Measurements from ENCODE around the gene MORN2.

The MORN2 gene

GRCh38 chr2:38873763-38874162 is 2.0 kb upstream of the MORN2 start:
- TF ChIP-seq POLR2AphosphoS5 (IDR thresholded peaks at IDR 0.05; ENCODE audit: low read depth, low read length) (no peak), FOXP2 (optimal IDR thresholded peaks at IDR 0.05; ENCODE audit: borderline replicate concordance, extremely low read depth, extremely low read length, insufficient read depth) (no peak), SIN3A (IDR thresholded peaks at IDR 0.05; ENCODE audit: borderline replicate concordance, insufficient read depth, low read length) (no peak), TAF1 (IDR thresholded peaks at IDR 0.05; ENCODE audit: borderline replicate concordance, insufficient read depth, low read length) (no peak)
- TF ChIP-seq, protein P1, sequence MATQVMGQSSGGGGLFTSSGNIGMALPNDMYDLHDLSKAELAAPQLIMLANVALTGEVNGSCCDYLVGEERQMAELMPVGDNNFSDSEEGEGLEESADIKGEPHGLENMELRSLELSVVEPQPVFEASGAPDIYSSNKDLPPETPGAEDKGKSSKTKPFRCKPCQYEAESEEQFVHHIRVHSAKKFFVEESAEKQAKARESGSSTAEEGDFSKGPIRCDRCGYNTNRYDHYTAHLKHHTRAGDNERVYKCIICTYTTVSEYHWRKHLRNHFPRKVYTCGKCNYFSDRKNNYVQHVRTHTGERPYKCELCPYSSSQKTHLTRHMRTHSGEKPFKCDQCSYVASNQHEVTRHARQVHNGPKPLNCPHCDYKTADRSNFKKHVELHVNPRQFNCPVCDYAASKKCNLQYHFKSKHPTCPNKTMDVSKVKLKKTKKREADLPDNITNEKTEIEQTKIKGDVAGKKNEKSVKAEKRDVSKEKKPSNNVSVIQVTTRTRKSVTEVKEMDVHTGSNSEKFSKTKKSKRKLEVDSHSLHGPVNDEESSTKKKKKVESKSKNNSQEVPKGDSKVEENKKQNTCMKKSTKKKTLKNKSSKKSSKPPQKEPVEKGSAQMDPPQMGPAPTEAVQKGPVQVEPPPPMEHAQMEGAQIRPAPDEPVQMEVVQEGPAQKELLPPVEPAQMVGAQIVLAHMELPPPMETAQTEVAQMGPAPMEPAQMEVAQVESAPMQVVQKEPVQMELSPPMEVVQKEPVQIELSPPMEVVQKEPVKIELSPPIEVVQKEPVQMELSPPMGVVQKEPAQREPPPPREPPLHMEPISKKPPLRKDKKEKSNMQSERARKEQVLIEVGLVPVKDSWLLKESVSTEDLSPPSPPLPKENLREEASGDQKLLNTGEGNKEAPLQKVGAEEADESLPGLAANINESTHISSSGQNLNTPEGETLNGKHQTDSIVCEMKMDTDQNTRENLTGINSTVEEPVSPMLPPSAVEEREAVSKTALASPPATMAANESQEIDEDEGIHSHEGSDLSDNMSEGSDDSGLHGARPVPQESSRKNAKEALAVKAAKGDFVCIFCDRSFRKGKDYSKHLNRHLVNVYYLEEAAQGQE (IDR thresholded peaks at IDR 0.05; ENCODE audit: insufficient read depth in 1 of 2, low read depth in 2 of 2, low read length in 2 of 2) = no peak

- TF ChIP-seq POLR2AphosphoS5 (IDR thresholded peaks at IDR 0.05; ENCODE audit: low read depth, low read length) (no peak), FOXP2 (optimal IDR thresholded peaks at IDR 0.05; ENCODE audit: borderline replicate concordance, extremely low read depth, extremely low read length, insufficient read depth) (no peak), SIN3A (IDR thresholded peaks at IDR 0.05; ENCODE audit: borderline replicate concordance, insufficient read depth, low read length) (no peak), TAF1 (IDR thresholded peaks at IDR 0.05; ENCODE audit: borderline replicate concordance, insufficient read depth, low read length) (no peak)
- TF ChIP-seq, protein P1 (IDR thresholded peaks at IDR 0.05; ENCODE audit: insufficient read depth in 1 of 2, low read depth in 2 of 2, low read length in 2 of 2) = no peak
Measured at GRCh38 chr2:38875227-38875575, 575 bp upstream of the MORN2 start.

DNA sequence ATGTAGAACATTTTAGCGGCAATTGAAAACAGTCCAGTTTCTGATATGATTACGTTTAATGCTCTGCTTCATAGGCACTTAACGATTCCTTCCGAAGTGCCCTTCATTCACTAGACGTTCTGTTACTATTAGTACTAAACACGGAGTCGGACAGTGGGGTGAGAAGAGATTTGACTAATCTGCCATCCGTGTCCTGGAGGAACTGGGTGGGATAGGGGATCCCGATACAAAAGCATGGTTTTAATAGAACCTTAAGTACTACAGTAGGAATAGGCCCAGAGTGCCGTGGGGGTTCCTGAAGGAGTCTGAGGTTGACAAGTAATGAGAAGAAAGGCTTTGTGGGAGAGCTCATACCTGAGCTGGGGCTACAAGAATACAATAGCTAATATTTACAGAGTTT is 631 bp downstream of the MORN2 start:
- TF ChIP-seq, protein P1 (IDR thresholded peaks at IDR 0.05; ENCODE audit: insufficient read depth in 1 of 2, low read depth in 2 of 2, low read length in 2 of 2) = no peak
- TF ChIP-seq FOXP2 (optimal IDR thresholded peaks at IDR 0.05; ENCODE audit: borderline replicate concordance, extremely low read depth, extremely low read length, insufficient read depth) (no peak), TAF1 (IDR thresholded peaks at IDR 0.05; ENCODE audit: borderline replicate concordance, insufficient read depth, low read length) (no peak), POLR2AphosphoS5 (IDR thresholded peaks at IDR 0.05; ENCODE audit: low read depth, low read length) (no peak), SIN3A (IDR thresholded peaks at IDR 0.05; ENCODE audit: borderline replicate concordance, insufficient read depth, low read length) (no peak)

GRCh38 chr2:38886063-38886462 is 10.3 kb downstream of the MORN2 start:
- TF ChIP-seq SIN3A (IDR thresholded peaks at IDR 0.05; ENCODE audit: borderline replicate concordance, insufficient read depth, low read length) (no peak), TAF1 (IDR thresholded peaks at IDR 0.05; ENCODE audit: borderline replicate concordance, insufficient read depth, low read length) (no peak), POLR2AphosphoS5 (IDR thresholded peaks at IDR 0.05; ENCODE audit: low read depth, low read length) (no peak), FOXP2 (optimal IDR thresholded peaks at IDR 0.05; ENCODE audit: borderline replicate concordance, extremely low read depth, extremely low read length, insufficient read depth) (no peak)
- TF ChIP-seq, protein P1 (IDR thresholded peaks at IDR 0.05; ENCODE audit: insufficient read depth in 1 of 2, low read depth in 2 of 2, low read length in 2 of 2) = no peak

DNA sequence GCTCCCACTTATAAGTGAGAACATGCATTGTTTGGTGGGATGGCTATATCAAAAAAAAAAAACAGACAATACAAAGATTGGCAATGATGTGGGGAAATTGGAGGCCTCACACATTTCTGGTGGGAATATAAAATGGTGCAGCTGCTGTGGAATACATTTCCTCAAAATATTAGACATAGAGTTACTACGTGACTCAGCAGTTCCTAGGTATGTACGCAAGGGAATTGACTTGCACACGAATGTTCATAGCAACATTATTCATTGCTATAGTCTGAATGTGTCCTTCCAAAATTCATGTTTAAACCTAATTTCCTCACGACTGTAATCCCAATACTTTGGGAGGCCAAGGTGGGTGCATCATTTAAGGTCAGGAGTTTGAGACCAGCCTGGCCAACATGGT is 11.6 kb downstream of the MORN2 start:
- TF ChIP-seq TAF1 (IDR thresholded peaks at IDR 0.05; ENCODE audit: borderline replicate concordance, insufficient read depth, low read length) (no peak), POLR2AphosphoS5 (IDR thresholded peaks at IDR 0.05; ENCODE audit: low read depth, low read length) (no peak), SIN3A (IDR thresholded peaks at IDR 0.05; ENCODE audit: borderline replicate concordance, insufficient read depth, low read length) (no peak), FOXP2 (optimal IDR thresholded peaks at IDR 0.05; ENCODE audit: borderline replicate concordance, extremely low read depth, extremely low read length, insufficient read depth) (no peak)
- TF ChIP-seq, protein P1 (IDR thresholded peaks at IDR 0.05; ENCODE audit: insufficient read depth in 1 of 2, low read depth in 2 of 2, low read length in 2 of 2) = no peak
